ELF-1 (cell line): Measurements from ENCODE around the gene MRPL41.
"Not testable (repeated sequence)": the region's sequence is repeated elsewhere in the genome, so short reads cannot be mapped to it uniquely, and the experiment has no call there.

Experiments
- DNase-seq: peaks from one replicate; pipeline ENCODE4 v3.0.0-alpha.2; 2016; ENCODE audit warnings: low read depth, low spot score

The MRPL41 gene

DNA sequence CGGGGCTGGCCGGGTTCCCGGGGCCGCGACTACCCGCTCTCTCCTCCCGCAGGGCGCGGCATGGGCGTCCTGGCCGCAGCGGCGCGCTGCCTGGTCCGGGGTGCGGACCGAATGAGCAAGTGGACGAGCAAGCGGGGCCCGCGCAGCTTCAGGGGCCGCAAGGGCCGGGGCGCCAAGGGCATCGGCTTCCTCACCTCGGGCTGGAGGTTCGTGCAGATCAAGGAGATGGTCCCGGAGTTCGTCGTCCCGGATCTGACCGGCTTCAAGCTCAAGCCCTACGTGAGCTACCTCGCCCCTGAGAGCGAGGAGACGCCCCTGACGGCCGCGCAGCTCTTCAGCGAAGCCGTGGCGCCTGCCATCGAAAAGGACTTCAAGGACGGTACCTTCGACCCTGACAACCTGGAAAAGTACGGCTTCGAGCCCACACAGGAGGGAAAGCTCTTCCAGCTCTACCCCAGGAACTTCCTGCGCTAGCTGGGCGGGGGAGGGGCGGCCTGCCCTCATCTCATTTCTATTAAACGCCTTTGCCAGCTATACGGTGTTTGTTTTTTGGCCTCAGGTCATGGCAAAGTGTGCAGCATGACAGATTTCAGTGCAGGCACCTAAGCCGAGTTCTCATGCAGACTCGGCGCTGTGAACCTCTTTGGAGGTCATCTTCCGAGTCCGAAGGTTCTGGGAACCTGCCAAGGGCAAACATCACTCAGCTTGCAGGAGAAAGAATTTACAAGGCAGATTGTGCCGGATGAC lies 516 bp downstream of the MRPL41 start:
- DNase-seq, result peak; percentile 59

GRCh38 chr9:137553654-137554053 lies 2.0 kb downstream of the MRPL41 start:
- DNase-seq, result not testable (repeated sequence)

- DNase-seq, result no peak
Measured at GRCh38 chr9:137554349-137554748, 2.7 kb downstream of the MRPL41 start.

DNA sequence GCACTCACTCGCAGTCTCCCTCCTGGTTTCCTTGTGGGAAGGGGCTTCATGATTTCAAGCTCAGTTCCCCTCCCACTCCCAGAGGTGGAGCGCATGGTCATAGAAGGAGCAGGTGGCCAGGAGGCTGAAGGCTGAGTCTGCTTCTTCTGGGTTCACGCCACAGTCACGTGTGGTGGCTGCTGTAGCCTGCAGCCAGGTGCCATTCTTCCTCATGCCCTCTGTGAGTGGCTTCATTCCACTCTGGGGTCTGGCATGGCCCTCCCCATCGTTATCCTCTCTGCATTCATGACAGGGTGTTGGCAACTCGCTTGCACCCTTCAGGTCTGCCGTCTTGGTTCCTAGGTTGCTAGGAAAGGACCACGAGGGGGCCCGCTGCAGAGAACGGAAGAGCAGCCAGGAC lies 3.5 kb downstream of the MRPL41 start:
- DNase-seq, result no peak

- DNase-seq, result no peak
Measured at GRCh38 chr9:137556069-137556838, 4.6 kb downstream of the MRPL41 start.

- DNase-seq, result no peak
Measured at GRCh38 chr9:137558127-137558526, 6.4 kb downstream of the MRPL41 start.

DNA sequence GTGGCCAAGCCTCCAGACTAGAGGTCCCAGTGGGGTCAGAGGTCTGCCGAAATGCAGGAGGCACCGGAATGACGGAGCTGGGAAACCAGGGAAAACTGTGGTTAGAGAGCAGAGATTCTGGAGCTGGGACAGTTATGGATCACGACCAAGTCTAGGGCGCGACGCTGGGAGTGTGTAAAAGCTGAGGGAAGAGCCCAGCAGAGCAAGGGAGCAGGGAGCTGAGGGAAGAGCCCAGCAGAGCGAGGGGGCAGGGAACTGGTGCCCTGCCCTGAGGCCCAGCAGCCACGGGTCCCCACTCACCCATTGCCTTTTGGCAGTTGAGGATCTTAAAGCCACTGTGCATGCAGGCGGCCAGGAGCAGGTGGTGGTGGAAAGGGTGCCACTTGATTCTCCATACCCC lies 12.5 kb downstream of the MRPL41 start:
- no peak for DNase-seq

DNA sequence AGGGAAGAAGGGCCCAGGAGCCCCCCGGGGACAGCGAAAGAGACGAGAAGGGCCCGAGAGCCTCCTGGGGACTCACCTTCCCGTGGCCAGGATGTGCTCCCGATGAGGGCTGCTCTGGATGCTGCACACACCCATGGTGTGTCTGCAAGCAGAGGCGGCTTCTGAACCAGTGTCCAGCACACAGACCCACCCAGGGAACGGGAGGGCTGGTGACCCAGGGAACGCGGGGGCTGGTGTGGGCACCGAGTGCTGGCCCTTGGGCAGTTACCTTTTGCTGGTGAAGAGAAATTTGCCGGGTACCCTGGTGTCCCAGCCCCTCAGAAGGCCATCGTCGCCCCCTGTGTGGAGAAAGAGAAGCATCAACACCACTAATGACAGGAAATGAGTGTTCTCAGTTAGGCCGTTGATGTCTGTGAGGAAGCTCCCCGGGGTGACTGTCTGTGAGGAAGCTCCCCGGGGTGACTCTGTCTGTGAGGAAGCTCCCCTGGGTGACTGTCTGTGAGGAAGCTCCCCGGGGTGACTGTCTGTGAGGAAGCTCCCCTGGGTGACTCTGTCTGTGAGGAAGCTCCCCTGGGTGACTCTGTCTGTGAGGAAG lies 13.2 kb downstream of the MRPL41 start:
- DNase-seq, result no peak

DNA sequence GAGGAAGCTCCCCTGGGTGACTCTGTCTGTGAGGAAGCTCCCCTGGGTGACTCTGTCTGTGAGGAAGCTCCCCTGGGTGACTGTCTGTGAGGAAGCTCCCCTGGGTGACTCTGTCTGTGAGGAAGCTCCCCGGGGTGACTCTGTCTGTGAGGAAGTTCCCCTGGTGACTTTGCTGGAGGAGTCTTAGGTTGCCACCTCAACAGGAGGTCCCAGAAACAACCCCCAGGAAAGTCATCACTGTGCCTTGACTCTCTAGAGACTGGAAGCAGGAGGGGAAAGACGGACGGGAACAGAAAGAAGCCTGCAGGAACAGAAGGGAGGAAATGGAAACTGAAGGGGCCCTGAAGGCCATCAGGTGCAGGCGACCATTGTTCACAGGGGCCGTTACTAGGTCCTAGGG lies 16.8 kb downstream of the MRPL41 start:
- not testable (repeated sequence) for DNase-seq

DNA sequence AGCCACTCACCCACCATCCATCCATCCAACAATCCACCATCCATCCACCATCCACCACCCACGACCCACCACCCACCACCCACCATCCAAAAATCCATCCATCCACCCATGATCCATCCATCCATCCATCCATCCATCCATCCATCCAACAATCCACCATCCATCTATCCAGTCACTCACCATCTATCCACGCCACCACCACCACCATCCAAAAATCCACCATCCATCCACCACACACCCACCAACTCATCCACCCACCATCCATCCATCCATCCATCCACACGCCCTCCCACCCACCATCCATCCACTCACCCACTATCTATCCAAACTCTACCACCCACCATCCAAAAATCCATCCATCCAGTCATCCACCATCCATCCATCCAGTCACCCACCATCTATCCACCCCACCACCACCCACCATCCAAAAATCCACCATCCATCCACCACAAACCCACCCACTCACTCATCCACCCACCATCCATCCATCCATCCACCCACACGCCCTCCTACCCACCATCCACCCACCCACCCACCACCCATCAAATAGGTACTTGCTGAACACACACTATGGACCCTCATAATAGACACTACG lies 18.0 kb downstream of the MRPL41 start:
- no peak for DNase-seq

DNA sequence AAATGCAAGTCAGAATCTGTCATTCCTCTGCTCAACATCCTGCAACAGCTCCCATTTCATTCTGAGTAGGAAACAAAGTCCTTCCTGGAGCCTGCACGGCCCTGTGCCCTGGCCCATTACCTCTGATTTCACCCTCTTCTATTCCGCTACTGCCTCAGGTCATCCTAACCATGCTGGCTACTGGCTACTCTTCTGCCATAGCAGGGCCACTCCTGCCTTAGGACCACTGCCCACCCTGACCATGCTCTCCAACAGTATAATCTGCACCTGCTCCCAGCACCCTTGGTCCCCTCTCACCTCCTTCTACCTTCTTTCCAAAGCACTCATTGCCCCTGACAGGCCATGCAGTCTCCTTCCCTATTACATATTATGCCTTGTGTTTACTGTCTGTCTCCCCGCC lies 18.9 kb downstream of the MRPL41 start:
- DNase-seq, result no peak

DNA sequence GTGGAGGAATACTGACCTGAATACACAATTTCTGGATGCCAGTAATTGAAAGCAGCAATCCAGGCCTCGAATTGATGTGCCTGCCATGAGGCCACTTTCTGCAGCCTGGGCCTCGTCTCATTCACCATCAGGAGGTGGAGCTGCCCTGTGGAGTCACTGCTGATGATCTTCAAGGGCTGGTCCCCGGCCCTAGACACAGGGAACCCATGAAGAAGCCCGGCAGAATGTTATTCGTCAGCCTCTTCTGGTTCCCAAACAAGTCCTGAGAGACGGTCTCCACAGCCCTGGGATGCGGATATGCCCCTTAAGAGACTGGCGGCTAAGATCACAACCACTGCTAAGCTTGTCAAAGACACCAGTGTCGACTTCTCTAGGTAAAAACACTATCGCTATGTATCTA lies 22.5 kb downstream of the MRPL41 start:
- no peak for DNase-seq

- DNase-seq, result no peak
Measured at GRCh38 chr9:137575364-137575715, 23.7 kb downstream of the MRPL41 start.

DNA sequence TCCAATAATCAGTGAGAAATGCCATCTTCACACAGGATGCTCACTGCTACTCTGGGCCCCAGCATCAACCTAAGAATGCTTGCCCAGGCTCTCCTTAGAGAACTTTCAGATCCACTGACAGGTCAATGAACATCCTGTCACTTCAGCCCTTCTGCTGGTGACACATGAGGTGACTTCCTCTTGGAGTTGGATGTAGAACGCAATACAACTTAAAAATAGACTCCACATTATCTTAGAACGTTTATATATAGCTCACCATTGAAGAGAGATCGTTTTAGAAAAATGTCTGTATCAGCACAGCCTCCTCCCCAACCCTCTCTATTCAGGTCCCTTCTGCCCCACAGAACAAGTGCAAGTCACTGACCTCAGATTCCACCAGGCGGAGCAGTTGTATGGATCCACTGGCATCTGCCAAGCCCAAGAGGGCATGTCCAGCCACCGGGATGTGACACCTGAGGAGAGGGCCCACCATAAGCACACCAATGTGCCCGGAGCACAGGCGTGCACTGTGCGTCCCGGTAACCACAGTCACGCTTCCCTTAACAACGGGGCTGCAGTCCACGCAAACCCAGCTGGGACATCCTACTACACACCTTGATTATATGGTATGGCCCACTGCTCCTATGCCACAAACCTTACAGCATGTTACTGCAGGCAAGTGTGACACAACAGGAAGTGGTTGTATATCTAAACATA lies 24.2 kb downstream of the MRPL41 start:
- DNase-seq, result no peak

DNA sequence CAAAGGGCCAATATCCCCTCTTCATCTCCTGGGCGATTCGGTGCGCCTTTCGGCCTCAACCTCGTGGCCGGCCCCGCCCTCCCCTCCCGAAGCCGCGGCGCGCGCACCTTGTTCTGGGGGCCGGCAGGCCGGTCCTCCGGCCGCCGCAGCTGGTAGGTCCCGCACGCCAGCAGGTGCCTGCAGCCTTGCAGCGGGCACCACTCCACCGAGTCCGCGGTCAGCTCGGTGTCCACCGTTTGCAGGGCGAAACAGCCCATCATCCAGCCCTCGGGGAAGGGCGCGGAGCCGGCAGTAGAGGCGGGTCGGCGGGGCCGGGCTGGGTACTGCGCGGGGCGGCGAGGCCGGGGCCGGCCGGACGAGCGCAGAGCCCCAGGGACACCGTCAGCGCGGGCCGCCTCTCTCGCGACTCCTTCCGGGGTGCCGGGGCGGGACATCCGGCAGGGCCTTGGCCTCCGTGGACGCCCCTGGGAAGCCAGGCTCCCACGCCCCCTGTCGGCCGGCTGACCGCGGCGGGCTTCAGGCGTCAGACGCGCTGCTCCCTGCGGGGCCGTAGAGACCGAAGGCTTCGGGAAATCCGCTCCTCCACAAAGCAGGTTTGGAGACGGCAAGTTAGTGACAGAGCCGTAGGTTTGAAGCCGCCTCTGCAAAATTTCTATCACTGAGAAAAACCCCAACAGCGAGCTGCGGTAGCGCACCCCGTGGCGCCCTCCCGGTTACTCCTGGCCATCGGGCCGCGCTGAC lies 27.0 kb downstream of the MRPL41 start, which contains the start of gene DPH7:
DPH7 (minus strand) TSS at position 408 of the 741 bp plus-strand sequence; CDS start at position 260, 148 bp downstream.
- DNase-seq, result peak; percentile 94

GRCh38 chr9:137579259-137579604 lies 27.6 kb downstream of the MRPL41 start:
- DNase-seq, result no peak

DNA sequence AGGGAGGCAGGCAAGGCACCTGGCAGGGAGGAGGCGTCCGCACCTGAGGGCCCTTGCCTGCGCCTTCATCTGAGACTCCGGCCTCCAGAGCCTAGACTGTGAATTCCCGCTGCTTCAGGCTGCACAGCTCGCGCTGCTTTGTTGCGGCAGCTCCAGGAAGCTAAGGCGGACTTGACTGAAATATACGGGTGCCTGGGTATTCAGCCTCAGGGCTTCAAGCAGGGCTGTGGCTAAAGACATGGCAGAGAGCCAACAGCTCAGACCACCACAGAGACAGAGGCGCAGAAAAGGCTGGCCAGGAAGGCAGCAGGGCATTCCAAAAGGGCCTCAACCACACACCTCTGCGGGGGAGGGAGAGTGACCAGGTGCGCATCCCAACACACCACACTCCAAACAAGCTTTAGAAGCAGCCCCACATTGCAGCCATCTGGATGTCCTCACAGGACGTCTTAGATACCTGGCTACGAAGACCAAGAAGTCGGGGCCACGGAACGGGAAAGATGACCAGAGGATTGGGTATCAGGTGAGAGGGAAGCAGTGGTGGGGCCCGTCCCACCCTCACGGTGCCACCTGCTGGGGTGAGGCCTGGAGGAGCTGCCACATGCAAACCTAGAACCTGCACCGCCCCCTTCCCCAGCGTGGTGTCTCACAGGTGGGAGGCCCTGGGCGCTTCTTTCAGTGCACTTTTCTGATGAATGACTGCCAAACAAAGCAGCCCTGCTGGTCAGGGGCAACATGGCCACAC lies 28.7 kb downstream of the MRPL41 start:
- DNase-seq, result peak; percentile 23

GRCh38 chr9:137580954-137581322 lies 29.3 kb downstream of the MRPL41 start:
- DNase-seq, result no peak

DNA sequence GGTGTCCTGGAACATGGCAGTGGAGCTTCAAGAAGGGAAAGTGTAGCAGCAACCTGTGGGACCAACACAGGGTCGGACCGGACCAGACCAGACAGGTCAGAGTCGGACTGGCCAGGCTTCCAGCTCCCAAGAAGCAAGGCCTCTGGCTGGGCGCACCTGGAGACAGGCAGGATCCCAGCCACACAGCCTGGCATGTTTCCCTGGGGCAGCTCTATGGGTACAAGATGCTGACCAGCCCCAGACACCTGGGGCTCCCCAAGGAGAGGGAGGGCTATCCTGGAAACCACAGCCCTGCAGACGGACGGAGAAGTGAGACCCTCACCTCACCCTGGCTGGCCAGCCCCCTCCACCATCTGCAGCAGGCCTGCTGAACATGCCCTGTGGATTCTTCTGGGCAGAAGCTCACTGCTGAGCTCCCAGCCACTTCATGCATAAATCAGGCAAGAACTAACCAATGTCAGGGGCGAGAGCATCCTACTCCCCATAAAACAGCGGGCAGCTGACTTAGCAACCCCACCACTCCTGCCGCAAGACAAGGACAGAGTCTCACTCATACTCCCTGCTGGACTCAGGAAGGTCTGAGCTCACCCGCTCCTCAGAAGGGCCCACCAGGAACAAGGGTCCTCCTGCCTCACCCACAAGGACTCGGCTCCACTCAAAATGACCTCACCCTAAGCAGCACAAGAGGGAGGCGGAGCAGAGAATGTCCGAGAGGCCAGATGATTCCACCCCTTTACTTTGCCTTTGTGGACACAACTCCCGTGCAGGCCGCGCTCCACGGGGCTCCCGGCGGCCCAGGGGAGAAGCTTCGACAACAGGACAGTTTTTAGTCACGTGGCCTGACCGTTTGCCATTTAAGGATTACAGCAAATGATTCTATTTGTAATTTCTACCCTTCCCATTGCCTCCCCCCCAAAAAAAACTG lies 29.9 kb downstream of the MRPL41 start:
- DNase-seq, result peak; percentile 8
